HEK293 (cell line): ENCODE results near the gene MAGI2.

ENCODE experiments used
- CTCF ChIP-seq: fragments of 450-650 bp; formaldehyde crosslinking; IDR thresholded peaks from 2 replicates; pipeline ENCODE4 v1.5.1; 2016; ENCODE audit warnings: missing biosample characterization, missing genetic modification characterization
- HOXA7 ChIP-seq: sonication (generic); formaldehyde crosslinking; IDR thresholded peaks from 2 replicates; pipeline ENCODE4 v1.8.1; 2022; ENCODE audit warnings: missing genetic modification reagents, borderline replicate concordance
- MYNN ChIP-seq: fragments of 450-650 bp; formaldehyde crosslinking; IDR thresholded peaks from 2 replicates; pipeline ENCODE4 v1.5.1; 2016; ENCODE audit warnings: missing biosample characterization, missing genetic modification characterization, borderline replicate concordance
- PRDM4 ChIP-seq: fragments of 450-650 bp; formaldehyde crosslinking; IDR thresholded peaks from 2 replicates; pipeline ENCODE4 v1.5.1; 2017; ENCODE audit warnings: missing biosample characterization, missing genetic modification characterization
- SP7 ChIP-seq: fragments of 450-650 bp; formaldehyde crosslinking; IDR thresholded peaks from 2 replicates; pipeline ENCODE4 v1.5.1; 2016; ENCODE audit warnings: missing biosample characterization, missing genetic modification characterization
- TSHZ1 ChIP-seq: fragments of 450-650 bp; formaldehyde crosslinking; IDR thresholded peaks from 2 replicates; pipeline ENCODE4 v1.5.1; 2016; ENCODE audit warnings: missing biosample characterization, missing genetic modification characterization, borderline replicate concordance
- YY2 ChIP-seq: fragments of 450-650 bp; formaldehyde crosslinking; IDR thresholded peaks from 2 replicates; pipeline ENCODE4 v1.5.1; 2016; ENCODE audit warnings: missing biosample characterization, missing genetic modification characterization
- ZBTB7A ChIP-seq: fragments of 450-650 bp; formaldehyde crosslinking; IDR thresholded peaks from 2 replicates; pipeline ENCODE4 v1.5.1; 2016; ENCODE audit warnings: low read depth, missing biosample characterization, missing genetic modification characterization
- ZNF121 ChIP-seq: fragments of 450-650 bp; formaldehyde crosslinking; IDR thresholded peaks from 2 replicates; pipeline ENCODE4 v1.5.1; 2016; ENCODE audit warnings: missing biosample characterization, missing genetic modification characterization
- ZNF223 ChIP-seq: fragments of 450-650 bp; formaldehyde crosslinking; IDR thresholded peaks from 2 replicates; pipeline ENCODE4 v1.5.1; 2016; ENCODE audit warnings: missing biosample characterization, missing genetic modification characterization
- ZNF26 ChIP-seq: fragments of 450-650 bp; formaldehyde crosslinking; IDR thresholded peaks from 2 replicates; pipeline ENCODE4 v1.5.1; 2016; ENCODE audit warnings: missing biosample characterization, missing genetic modification characterization
- ZNF274 ChIP-seq, 2 experiments: fragments of 200-500 bp in 1 of 2; fragments of 450-650 bp in 1 of 2; sonication (Bioruptor generic) in 1 of 2; formaldehyde crosslinking in 1 of 2; IDR thresholded peaks; 2 replicates each; pipeline versions ENCODE4 v1.5.1 to v1.6.1; 2014 to 2016; ENCODE audit warnings: borderline replicate concordance in 1 of 2, inconsistent platforms in 1 of 2, low read length in 1 of 2, missing biosample characterization in 1 of 2, missing genetic modification characterization in 1 of 2
- ZNF549 ChIP-seq: fragments of 450-650 bp; IDR thresholded peaks from 2 replicates; pipeline ENCODE4 v1.5.1; 2018; ENCODE audit warnings: missing biosample characterization, missing genetic modification characterization, mild to moderate bottlenecking, inconsistent platforms, moderate library complexity
- ZNF792 ChIP-seq: fragments of 450-650 bp; formaldehyde crosslinking; IDR thresholded peaks from 2 replicates; pipeline ENCODE4 v1.5.1; 2016; ENCODE audit warnings: missing biosample characterization, missing genetic modification characterization

- TF ChIP-seq CTCF (tag by site-specific recombination) (no peak), ZNF549 (tag by site-specific recombination) (no peak), MYNN (no peak), ZNF274 (IDR thresholded peaks at IDR 0.05; ENCODE audit: low read length) (no peak), ZNF274 (tag by site-specific recombination; IDR thresholded peaks at IDR 0.05; ENCODE audit: borderline replicate concordance) (no peak), ZNF792 (tag by site-specific recombination) (no peak), ZNF26 (tag by site-specific recombination) (no peak), YY2 (tag by site-specific recombination) (no peak), PRDM4 (tag by site-specific recombination) (no peak), SP7 (no peak), TSHZ1 (tag by site-specific recombination) (no peak), ZBTB7A (tag by site-specific recombination) (no peak), HOXA7 (no peak), ZNF121 (no peak), ZNF223 (no peak)
Measured at GRCh38 chr7:78996013-78996412, 457.5 kb downstream of the MAGI2 start.
